ENCODE data around the gene TBC1D3B. TPM values are rescaled to one million over a fixed set of nuclear protein-coding genes. Genes with fewer than 3 reads are reported as not detected.
"Not testable (repeated sequence)": the region's sequence is repeated elsewhere in the genome, so short reads cannot be mapped to it uniquely, and the experiment has no call there.

The TBC1D3B gene
- total RNA-seq, 1 experiment from 2014 or later = 11.3 TPM

DNA sequence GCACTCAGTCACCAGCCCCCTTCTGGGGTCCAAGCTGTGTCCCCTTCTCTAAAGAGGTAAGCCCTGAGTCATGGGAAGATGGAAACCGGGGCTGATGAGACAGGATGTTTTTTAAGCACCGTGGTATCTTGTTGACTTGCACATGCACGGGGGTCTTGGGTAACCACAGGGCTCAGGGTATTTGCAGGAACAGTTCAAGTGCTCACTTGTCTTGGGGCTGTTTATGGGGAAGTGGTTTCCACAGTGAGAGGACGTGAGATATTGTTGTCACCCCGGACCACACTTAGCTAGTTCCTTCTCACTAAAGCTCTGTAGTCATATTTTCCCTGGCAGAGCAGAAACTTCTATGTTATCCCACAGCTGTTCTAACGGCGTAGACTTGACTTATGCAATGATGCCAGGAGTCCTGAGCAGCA, 12.5 kb upstream of the TBC1D3B start:
- no peak overlapping the region for H3K4me3 ChIP-seq (replicated peaks in 1 of 2; ENCODE audit: low read depth in 1 of 2, low read length in 2 of 2)
- no peaks in the 10 kb centered on the region for H4K20me1 ChIP-seq (ENCODE audit: insufficient read depth)
- H3K27me3 ChIP-seq (ENCODE audit: insufficient read depth, low read length) = 0 out of 2 replicates have a peak, but pooled peaks cover 3% of the 10 kb centered on the region
- ChIA-PET RAD21 (ENCODE audit: low non-redundant PET in 1 of 2, low total read pairs in 2 of 2, uncharacterized antibody in 2 of 2, unreplicated experiment in 2 of 2) (no interaction called here), CTCF (interaction anchor here (1.4 kb wide), 1 partner anchor 40 kb away, joined by 4 read pairs; no protein-coding TSS in a partner anchor), POLR2A (no interaction called here)
- ATAC-seq = no peak
- H3K79me2 ChIP-seq (ENCODE audit: insufficient read depth, low read length) = no peaks in the 10 kb centered on the region
- no peaks in the 10 kb centered on the region for H3K9me3 ChIP-seq (ENCODE audit: control insufficient read depth in 1 of 2, insufficient read depth in 1 of 2, low read depth in 1 of 2, low read length in 2 of 2)
- BruUV-seq (replicated peaks) = no TSS peak
- no peak overlapping the region for H3K4me2 ChIP-seq (ENCODE audit: low read length)
- peaks cover 6 to 7% of the 10 kb centered on the region in 2 experiments; a peak in 3 of 4 replicates for H3K4me1 ChIP-seq (ENCODE audit: control insufficient read depth in 1 of 2, insufficient read depth in 2 of 2, low read length in 2 of 2)
- TF ChIP-seq SP1 (IDR thresholded peaks at IDR 0.05; ENCODE audit: low read depth) = no peak
- TF ChIP-seq EZH2phosphoT487 (IDR thresholded peaks at IDR 0.05; ENCODE audit: borderline replicate concordance) = no peak
- TF ChIP-seq EZH2 (IDR thresholded peaks at IDR 0.05) = no peak
- no peak for TF ChIP-seq CEBPB (IDR thresholded peaks at IDR 0.05; ENCODE audit: low read depth)
- no peak for TF ChIP-seq ZFX (IDR thresholded peaks at IDR 0.05)
- no peak for TF ChIP-seq ZNF274 (IDR thresholded peaks at IDR 0.05; ENCODE audit: low read depth, low read length)
- TF ChIP-seq ZBTB33 (IDR thresholded peaks at IDR 0.05; ENCODE audit: extremely low read depth, insufficient replicate concordance, low read length) = no peak
- no peak for TF ChIP-seq ATF3 (IDR thresholded peaks at IDR 0.05)
- no peak for TF ChIP-seq FOSL1 (IDR thresholded peaks at IDR 0.05; ENCODE audit: low read depth)
- TF ChIP-seq POLR2A (IDR thresholded peaks at IDR 0.05; ENCODE audit: borderline replicate concordance, extremely low read depth, insufficient read depth, insufficient read length) = no peak
- TF ChIP-seq CBX3 (IDR thresholded peaks at IDR 0.05; ENCODE audit: low read depth) = no peak
- TF ChIP-seq JUND (IDR thresholded peaks at IDR 0.05) = no peak
- no peak for TF ChIP-seq EGR1 (IDR thresholded peaks at IDR 0.05; ENCODE audit: low read depth)
- no peak overlapping the region for H3K9ac ChIP-seq (ENCODE audit: low read length)
- no peak overlapping the region for H3K27ac ChIP-seq (ENCODE audit: low read depth, low read length)
- no peaks in the 10 kb centered on the region for H3K9me2 ChIP-seq (ENCODE audit: insufficient read depth)
- intact Hi-C loops (cut with micrococcal nuclease) = no loop called here
- H3K36me3 ChIP-seq (ENCODE audit: control insufficient read depth in 1 of 2, insufficient read depth in 2 of 2, low read length in 2 of 2) = no peaks in the 10 kb centered on the region
- DNase-seq (ENCODE audit: low read depth, low spot score) = no peak
- H2AFZ ChIP-seq (ENCODE audit: low read depth, low read length, poor library complexity, severe bottlenecking) = no peak overlapping the region

- CTCF ChIA-PET = interaction anchor here (1.4 kb wide), 1 partner anchor 39 kb away, joined by 4 read pairs; no protein-coding TSS in a partner anchor
- H2AFZ ChIP-seq (ENCODE audit: low read depth, low read length, poor library complexity, severe bottlenecking); H3K9me2 ChIP-seq (ENCODE audit: insufficient read depth); H3K27me3 ChIP-seq (ENCODE audit: insufficient read depth, low read length); H3K4me2 ChIP-seq (ENCODE audit: low read length); H3K9me3 ChIP-seq (ENCODE audit: control insufficient read depth in 1 of 2, insufficient read depth in 1 of 2, low read depth in 1 of 2, low read length in 2 of 2); ATAC-seq; DNase-seq (ENCODE audit: low read depth, low spot score); POLR2A ChIA-PET; H3K79me2 ChIP-seq (ENCODE audit: insufficient read depth, low read length); BruUV-seq (replicated peaks); H3K27ac ChIP-seq (ENCODE audit: low read depth, low read length); H4K20me1 ChIP-seq (ENCODE audit: insufficient read depth); intact Hi-C loops (cut with micrococcal nuclease); H3K9ac ChIP-seq (ENCODE audit: low read length); H3K36me3 ChIP-seq (ENCODE audit: control insufficient read depth in 1 of 2, insufficient read depth in 2 of 2, low read length in 2 of 2); H3K4me3 ChIP-seq (replicated peaks in 1 of 2; ENCODE audit: low read depth in 1 of 2, low read length in 2 of 2); RAD21 ChIA-PET (ENCODE audit: low non-redundant PET in 1 of 2, low total read pairs in 2 of 2, uncharacterized antibody in 2 of 2, unreplicated experiment in 2 of 2): not testable (repeated sequence)
- H3K4me1 ChIP-seq (ENCODE audit: control insufficient read depth in 1 of 2, insufficient read depth in 2 of 2, low read length in 2 of 2) = peaks cover 7 to 13% of the 10 kb centered on the region in 2 experiments; a peak in 3 of 4 replicates
Measured at GRCh38 chr17:36187943-36188665, 11.7 kb upstream of the TBC1D3B start.
